ENCODE measurements around the gene INVS.
"Not testable (repeated sequence)": the region's sequence is repeated elsewhere in the genome, so short reads cannot be mapped to it uniquely, and the experiment has no call there.

Gene INVS

DNA sequence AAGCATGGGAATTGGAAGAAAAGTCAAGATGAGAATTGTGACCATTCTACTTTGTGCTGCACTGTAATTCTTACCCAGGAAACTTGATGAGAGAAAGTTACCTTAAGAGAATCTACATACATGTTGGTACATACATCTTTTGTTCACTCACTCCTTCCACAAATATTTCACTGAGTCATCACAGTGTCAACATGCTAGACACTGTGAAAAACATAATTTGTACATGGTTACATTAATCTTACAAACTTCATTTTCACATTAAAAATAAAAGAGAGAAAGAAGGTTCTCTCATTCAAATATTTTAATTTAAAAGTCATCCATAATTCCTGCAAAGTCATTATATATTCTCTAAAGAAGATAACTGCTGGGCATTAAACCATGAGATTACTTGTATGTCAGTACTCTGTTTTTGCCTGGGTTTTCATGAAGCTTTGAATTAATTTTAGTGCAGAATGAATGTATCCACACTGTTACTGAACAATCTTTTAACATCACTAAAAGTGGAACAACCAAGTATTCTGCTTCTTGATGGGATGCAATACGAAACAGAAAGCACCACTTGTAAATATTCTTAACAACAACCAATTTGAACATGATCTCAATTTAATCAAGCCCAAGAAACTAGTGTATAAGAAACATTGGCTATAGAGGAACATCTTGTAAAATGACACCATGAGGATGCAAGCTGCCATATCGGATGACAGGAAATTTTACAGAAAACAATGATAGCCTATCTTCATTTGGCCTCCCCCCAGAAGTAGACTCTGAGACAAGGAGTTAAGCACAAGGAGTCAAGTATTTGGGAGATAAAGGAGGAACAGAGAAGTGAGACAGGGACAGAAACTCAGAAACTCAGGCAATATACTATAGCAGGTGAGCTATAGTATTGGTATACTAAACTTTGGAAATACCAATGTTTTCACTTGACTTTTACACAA is 28.7 kb upstream of the INVS start:
- Histone ChIP-seq H3K27ac (no peak overlapping the region), H3K4me1 (peaks cover 0 to 31% (median 6%) of the 10 kb centered on the region in 4 donors), H3K27me3 (no peaks in the 10 kb centered on the region), H3K9me3 (no peaks in the 10 kb centered on the region), H3K4me3 (no peak overlapping the region), H3K36me3 (no peaks in the 10 kb centered on the region)
- no peak for DNase-seq
- intact Hi-C loops (cut with DNase I; ENCODE audit: low total_unique reads), result no loop called here
- TF ChIP-seq, protein P1, sequence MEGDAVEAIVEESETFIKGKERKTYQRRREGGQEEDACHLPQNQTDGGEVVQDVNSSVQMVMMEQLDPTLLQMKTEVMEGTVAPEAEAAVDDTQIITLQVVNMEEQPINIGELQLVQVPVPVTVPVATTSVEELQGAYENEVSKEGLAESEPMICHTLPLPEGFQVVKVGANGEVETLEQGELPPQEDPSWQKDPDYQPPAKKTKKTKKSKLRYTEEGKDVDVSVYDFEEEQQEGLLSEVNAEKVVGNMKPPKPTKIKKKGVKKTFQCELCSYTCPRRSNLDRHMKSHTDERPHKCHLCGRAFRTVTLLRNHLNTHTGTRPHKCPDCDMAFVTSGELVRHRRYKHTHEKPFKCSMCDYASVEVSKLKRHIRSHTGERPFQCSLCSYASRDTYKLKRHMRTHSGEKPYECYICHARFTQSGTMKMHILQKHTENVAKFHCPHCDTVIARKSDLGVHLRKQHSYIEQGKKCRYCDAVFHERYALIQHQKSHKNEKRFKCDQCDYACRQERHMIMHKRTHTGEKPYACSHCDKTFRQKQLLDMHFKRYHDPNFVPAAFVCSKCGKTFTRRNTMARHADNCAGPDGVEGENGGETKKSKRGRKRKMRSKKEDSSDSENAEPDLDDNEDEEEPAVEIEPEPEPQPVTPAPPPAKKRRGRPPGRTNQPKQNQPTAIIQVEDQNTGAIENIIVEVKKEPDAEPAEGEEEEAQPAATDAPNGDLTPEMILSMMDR (IDR thresholded peaks at IDR 0.05), result no peak

DNA sequence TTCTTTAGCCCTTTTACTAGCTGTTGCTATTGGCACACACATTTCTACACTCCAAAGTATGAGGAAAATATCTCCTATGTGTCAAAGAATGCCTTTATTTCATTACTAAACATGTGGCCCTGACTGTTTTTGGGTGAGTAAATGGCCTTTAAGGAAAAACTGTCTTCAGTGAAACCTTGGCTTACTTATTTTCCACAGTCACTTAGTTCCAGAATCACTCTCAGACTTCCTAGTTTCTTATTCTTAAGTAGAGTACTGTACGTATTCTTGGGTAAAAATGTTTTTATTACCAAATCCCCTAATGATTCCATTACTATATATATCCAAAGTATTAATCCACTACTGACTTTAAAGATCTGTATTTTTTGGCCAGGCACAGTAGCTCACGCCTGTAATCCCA is 27.8 kb upstream of the INVS start:
- intact Hi-C loops (cut with DNase I; ENCODE audit: low total_unique reads), result no loop called here
- Histone ChIP-seq H3K4me3 (no peak overlapping the region), H3K9me3 (no peaks in the 10 kb centered on the region), H3K36me3 (no peaks in the 10 kb centered on the region), H3K27me3 (no peaks in the 10 kb centered on the region), H3K4me1 (peaks cover 0 to 25% (median 5%) of the 10 kb centered on the region in 4 donors), H3K27ac (no peak overlapping the region)
- no peak for DNase-seq
- TF ChIP-seq, protein P1 (IDR thresholded peaks at IDR 0.05), result no peak

DNA sequence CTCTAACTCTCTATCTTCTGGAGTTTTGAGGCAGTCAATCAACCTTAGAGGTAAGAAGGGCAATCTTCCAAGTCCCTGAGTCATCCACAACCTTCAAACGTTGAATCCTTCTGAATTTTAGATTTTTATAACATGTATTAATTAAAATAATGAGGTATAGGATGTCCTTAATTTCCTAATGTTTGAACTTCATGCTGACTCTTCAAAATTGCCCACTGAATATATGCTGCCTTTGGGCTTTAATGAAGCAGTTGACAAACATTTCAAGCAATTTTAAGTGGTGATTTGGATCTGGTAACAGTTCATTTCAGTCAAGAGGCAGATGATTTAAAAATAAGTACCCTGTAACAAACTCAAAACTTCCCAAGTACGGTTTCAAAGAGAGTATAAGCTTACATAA is 26.2 kb upstream of the INVS start:
- TF ChIP-seq, protein P1 (IDR thresholded peaks at IDR 0.05), result no peak
- H3K36me3 ChIP-seq, result no peaks in the 10 kb centered on the region
- H3K27me3 ChIP-seq, result no peaks in the 10 kb centered on the region
- peaks cover 0 to 16% (median 4%) of the 10 kb centered on the region in 4 donors for H3K4me1 ChIP-seq
- intact Hi-C loops (cut with DNase I; ENCODE audit: low total_unique reads), result no loop called here
- no peak overlapping the region for H3K4me3 ChIP-seq
- no peak overlapping the region for H3K27ac ChIP-seq
- DNase-seq, result no peak
- no peaks in the 10 kb centered on the region for H3K9me3 ChIP-seq

DNA sequence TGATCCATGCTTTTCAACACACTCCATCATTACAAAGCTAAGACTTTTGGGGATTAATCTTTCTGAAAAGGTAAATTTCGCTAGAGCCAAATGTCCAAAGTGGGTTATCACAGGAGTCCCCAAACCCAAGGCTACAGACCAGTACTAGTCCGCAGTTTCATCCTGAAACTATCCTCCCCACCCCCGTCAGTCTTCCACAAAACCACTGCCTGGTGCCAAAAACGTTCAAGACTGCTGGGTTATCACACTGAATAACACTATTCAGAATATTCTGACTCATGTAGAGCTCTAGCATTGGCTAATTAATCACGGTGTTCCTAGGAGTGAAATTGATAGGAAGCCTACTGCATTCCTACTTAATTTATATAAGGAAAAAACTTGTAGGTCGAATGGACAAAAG is 24.9 kb upstream of the INVS start:
- intact Hi-C loops (cut with DNase I; ENCODE audit: low total_unique reads), result no loop called here
- Histone ChIP-seq H3K4me3 (no peak overlapping the region), H3K9me3 (no peaks in the 10 kb centered on the region), H3K27me3 (no peaks in the 10 kb centered on the region), H3K4me1 (peaks cover 0 to 16% (median 4%) of the 10 kb centered on the region in 4 donors), H3K36me3 (no peaks in the 10 kb centered on the region), H3K27ac (no peak overlapping the region)
- TF ChIP-seq, protein P1 (IDR thresholded peaks at IDR 0.05), result no peak
- DNase-seq, result no peak

DNA sequence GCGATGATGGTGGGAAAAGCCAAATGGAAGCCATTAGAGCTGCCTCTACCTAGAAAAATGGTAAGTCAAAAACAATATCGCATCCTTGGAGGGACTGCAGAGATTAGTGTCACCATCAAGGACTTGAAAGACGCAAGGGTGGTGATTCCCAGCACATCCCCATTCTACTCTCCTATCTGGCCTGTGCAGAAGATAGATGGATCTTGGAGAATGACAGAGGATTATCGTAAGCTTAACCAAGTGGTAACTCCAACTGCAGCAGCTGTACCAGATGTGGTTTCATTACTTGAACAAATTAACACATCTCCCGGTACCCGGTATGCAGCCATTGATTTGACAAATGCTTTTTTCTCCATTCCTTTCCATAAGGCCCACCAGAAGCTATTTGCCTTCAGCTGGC is 24.1 kb upstream of the INVS start:
- peaks cover 0 to 19% (median 4%) of the 10 kb centered on the region in 4 donors for H3K4me1 ChIP-seq
- intact Hi-C loops (cut with DNase I; ENCODE audit: low total_unique reads), result no loop called here

DNA sequence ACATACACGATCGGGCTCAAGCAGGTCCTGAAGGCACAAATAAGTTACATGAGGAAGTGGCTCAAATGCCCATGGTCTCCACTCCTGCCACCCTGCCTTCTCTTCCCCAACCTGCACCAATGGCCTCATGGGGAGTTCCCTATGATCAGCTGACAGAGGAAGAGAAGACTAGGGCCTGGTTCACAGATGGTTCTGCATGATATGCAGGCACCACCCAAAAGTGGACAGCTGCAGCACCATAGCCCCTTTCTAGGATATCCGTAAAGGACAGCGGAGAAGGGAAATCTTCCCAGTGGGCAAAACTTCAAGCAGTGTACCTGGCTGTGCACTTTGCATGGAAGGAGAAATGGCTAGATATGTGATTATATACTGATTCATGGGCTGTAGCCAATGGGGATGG is 22.8 kb upstream of the INVS start:
- intact Hi-C loops (cut with DNase I; ENCODE audit: low total_unique reads); DNase-seq; H3K4me3 ChIP-seq; H3K36me3 ChIP-seq; H3K9me3 ChIP-seq; H3K27ac ChIP-seq; H3K27me3 ChIP-seq: not testable (repeated sequence)
- peaks cover 0 to 23% (median 3%) of the 10 kb centered on the region in 4 donors for H3K4me1 ChIP-seq

More for the DNA sequence above, 24.1 kb upstream of the INVS start:
- no peaks in the 10 kb centered on the region for H3K36me3 ChIP-seq
- no peaks in the 10 kb centered on the region for H3K27me3 ChIP-seq
- DNase-seq, result no peak
- H3K27ac ChIP-seq, result no peak overlapping the region
- TF ChIP-seq, protein P1 (IDR thresholded peaks at IDR 0.05), result no peak
- no peak overlapping the region for H3K4me3 ChIP-seq
- no peaks in the 10 kb centered on the region for H3K9me3 ChIP-seq

Measured in tibial artery (tissue), 4 donors.